ENCODE measurements around the gene LAMC3. TPM values are rescaled to one million over a fixed set of nuclear protein-coding genes. Genes with fewer than 3 reads are reported as not detected.
"Not testable (repeated sequence)": the region's sequence is repeated elsewhere in the genome, so short reads cannot be mapped to it uniquely, and the experiment has no call there.

LAMC3 gene
- total RNA-seq, 1 donor from 2014 or later: 1.6 TPM

- Histone ChIP-seq H3K4me1 (peaks cover 0 to 4% of the 10 kb centered on the region in 2 donors), H3K36me3 (no peaks in the 10 kb centered on the region), H3K27ac (no peak overlapping the region), H3K9me3 (no peaks in the 10 kb centered on the region), H3K27me3 (no peaks in the 10 kb centered on the region), H3K4me3 (no peak overlapping the region)
- no peak for DNase-seq (ENCODE audit: low spot score in 2 of 2)
- no peak for TF ChIP-seq CTCF (IDR thresholded peaks at IDR 0.05)
- intact Hi-C loops (cut with DNase I): no loop called here
Measured at GRCh38 chr9:131111854-131112311, 102.9 kb downstream of the LAMC3 start.

- H3K36me3 ChIP-seq: no peaks in the 10 kb centered on the region
- intact Hi-C loops (cut with DNase I): no loop called here
- H3K4me3 ChIP-seq: no peak overlapping the region
- peaks cover 0 to 10% of the 10 kb centered on the region in 2 donors for H3K4me1 ChIP-seq
- no peaks in the 10 kb centered on the region for H3K27me3 ChIP-seq
- no peak for DNase-seq (ENCODE audit: low spot score in 2 of 2)
- no peak for TF ChIP-seq CTCF (IDR thresholded peaks at IDR 0.05)
- H3K27ac ChIP-seq: no peak overlapping the region
- no peaks in the 10 kb centered on the region for H3K9me3 ChIP-seq
Measured at GRCh38 chr9:131112374-131113154, 103.6 kb downstream of the LAMC3 start.

- H3K27me3 ChIP-seq: no peaks in the 10 kb centered on the region
- DNase-seq (ENCODE audit: low spot score in 2 of 2): no peak
- H3K4me3 ChIP-seq: no peak overlapping the region
- H3K27ac ChIP-seq: no peak overlapping the region
- H3K9me3 ChIP-seq: no peaks in the 10 kb centered on the region
- H3K36me3 ChIP-seq: no peaks in the 10 kb centered on the region
- intact Hi-C loops (cut with DNase I): no loop called here
- H3K4me1 ChIP-seq: peaks cover 0 to 10% of the 10 kb centered on the region in 2 donors
- no peak for TF ChIP-seq CTCF (IDR thresholded peaks at IDR 0.05)
Measured at GRCh38 chr9:131113655-131114054, 104.7 kb downstream of the LAMC3 start.

GRCh38 chr9:131114084-131114535 is 105.1 kb downstream of the LAMC3 start:
- Histone ChIP-seq H3K9me3 (no peaks in the 10 kb centered on the region), H3K4me1 (peaks cover 0 to 10% of the 10 kb centered on the region in 2 donors), H3K4me3 (no peak overlapping the region), H3K36me3 (no peaks in the 10 kb centered on the region), H3K27ac (no peak overlapping the region), H3K27me3 (no peaks in the 10 kb centered on the region)
- intact Hi-C loops (cut with DNase I): no loop called here
- no peak for TF ChIP-seq CTCF (IDR thresholded peaks at IDR 0.05)
- DNase-seq (ENCODE audit: low spot score in 2 of 2): no peak

GRCh38 chr9:131115360-131115742 is 106.4 kb downstream of the LAMC3 start:
- H3K4me3 ChIP-seq; H3K4me1 ChIP-seq; H3K27ac ChIP-seq; DNase-seq (ENCODE audit: low spot score in 2 of 2); intact Hi-C loops (cut with DNase I); H3K27me3 ChIP-seq; H3K9me3 ChIP-seq; H3K36me3 ChIP-seq: not testable (repeated sequence)

GRCh38 chr9:131116281-131117120 is 107.5 kb downstream of the LAMC3 start:
- Histone ChIP-seq H3K4me1 (peaks cover 0 to 10% of the 10 kb centered on the region in 2 donors), H3K4me3 (peak overlapping the region in 1 of 2 donors; percentile 16), H3K27me3 (no peaks in the 10 kb centered on the region), H3K36me3 (no peaks in the 10 kb centered on the region), H3K27ac (peak overlapping the region; percentile 77 to 84), H3K9me3 (no peaks in the 10 kb centered on the region)
- TF ChIP-seq CTCF (IDR thresholded peaks at IDR 0.05): no peak
- no peak for DNase-seq (ENCODE audit: low spot score in 2 of 2)
- intact Hi-C loops (cut with DNase I): no loop called here
